Glomerular endothelial cell (primary cell): Measurements from ENCODE around the gene TSPAN18. TPM values are rescaled to one million over a fixed set of nuclear protein-coding genes. Genes with fewer than 3 reads are reported as not detected.

Experiments
- DNase-seq: peaks from one replicate; pipeline ENCODE4 v3.0.0-alpha.2; 2011; ENCODE audit warnings: low read depth, low spot score; ENCODE audit errors: extremely low read depth
- total RNA-seq: library from RNA; depleted of rRNA; stranded (reverse); fragments of >200 nt; gene quantifications from 2 replicates; pipeline ENCODE4 v1.2.3, GENCODE V29; 2015

The TSPAN18 gene
- total RNA-seq, 1 donor from 2014 or later: 128 TPM

DNA sequence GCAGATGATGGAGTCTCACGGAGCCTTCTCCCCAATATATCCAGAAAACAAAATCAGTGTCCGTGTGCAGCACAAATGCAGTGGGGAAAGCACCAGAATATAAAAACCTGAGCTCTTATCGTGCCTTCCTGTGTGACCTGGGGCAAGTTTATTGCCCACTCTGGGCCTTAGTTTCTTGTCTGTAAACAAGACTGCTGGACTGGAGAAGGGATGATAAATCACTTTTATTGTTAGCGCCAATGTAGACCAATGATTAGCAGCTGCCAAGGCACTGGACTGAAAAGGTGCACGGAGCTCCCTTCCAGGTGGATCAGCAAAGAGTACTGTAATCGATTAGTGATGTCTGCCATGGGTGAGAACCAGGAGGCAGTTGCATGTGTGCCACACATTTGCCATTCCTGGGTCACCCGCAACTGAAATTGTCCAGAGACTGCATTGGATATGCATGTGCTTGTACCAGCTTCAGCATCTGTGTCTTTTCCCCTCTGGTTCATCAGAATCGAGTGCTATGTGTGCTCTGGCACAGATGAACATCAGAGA lies 89.2 kb downstream of the TSPAN18 start:
- no peak for DNase-seq

DNA sequence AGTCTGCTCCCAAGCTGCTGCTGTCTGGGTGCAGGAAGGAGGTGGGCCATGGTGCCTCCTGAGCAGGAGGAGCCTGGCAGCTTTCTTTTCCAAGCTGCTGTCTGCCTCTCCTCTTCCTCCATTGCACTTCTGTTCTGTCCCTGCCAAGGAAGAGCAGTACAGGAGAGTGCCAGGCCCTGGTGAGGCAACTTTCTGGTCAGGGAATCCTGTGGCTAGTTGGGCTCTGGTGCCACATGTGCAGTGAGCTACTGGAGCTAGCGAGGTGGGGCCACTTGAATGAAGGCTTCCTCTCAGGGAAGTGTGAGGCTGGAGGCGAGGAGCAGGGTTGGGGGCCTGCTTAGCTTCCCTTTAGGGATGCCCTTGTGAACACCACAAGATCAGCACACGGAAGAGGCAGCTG lies 90.0 kb downstream of the TSPAN18 start:
- DNase-seq: no peak

DNA sequence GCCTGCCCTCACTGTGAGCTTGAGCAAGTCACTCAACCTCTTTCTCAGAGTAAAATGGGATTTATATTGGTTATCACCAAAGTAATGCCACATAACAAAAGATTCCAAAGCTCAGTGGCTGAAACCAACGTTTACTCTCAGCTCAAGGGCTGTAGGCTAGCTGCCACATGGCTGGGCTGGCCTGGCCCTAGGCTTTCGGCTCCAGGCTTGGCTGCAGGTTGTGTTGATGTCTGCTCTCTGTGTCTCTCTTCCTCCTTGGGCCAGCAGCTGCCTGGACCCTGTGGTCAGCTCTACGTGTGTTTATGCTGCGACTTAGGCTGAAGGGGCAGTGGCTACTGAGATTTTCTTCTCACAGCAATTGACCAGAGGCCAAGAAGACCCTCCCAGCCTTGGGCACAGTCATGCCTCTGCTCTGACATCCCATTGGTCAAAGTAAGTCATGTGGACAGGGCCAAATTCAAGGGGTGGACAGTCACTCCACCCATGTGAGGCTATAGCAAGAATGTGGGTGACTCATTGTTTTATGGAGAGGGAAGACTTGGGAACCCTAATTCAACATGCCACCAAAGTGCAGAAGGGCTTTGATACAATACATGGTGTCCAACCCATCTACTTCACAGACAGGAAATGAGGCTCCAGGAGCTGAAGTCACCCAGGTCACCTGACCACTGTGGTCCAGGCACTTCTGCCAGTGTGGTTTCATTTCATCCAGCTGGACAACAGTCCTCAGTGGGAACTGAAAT lies 90.6 kb downstream of the TSPAN18 start:
- peak; percentile 10 for DNase-seq

DNA sequence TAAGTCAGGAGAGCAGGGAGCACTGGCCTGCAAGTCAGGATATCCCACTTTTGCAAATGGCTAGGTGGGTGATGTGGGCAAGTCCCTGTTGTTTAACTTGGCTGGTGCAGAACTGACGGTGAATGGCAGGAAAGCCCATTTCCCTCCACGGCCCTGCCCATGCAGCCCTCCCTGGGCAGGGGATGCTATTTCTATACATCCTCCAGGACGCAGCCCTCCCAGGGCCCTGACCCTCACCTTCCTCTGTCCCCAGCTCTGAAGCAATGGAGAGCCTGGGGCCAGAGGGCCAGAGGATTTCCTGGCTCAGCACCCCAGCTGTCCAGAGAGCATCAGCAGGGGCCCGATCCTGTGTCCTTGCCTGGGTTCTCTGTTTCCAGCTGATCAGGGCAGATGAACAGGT lies 91.3 kb downstream of the TSPAN18 start:
- no peak for DNase-seq

DNA sequence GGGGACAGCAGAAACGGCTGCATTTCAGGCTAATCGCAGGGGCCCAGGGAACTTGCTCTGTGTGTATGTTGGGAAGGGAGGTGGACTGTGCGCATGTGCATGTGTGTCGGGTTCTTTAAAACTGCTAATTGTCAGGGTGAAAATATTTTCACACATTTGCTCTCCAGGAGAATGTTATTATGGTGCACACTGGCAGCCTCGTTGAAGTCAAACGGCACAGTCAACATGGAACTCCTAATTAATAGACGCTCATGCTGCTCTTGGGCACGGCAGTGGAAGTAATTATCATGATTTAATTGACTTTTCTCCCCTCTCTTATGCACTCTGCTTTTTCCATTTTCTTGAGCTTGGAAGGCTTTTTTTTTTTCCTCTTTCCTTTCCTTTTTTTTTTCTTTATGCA lies 92.6 kb downstream of the TSPAN18 start:
- no peak for DNase-seq

DNA sequence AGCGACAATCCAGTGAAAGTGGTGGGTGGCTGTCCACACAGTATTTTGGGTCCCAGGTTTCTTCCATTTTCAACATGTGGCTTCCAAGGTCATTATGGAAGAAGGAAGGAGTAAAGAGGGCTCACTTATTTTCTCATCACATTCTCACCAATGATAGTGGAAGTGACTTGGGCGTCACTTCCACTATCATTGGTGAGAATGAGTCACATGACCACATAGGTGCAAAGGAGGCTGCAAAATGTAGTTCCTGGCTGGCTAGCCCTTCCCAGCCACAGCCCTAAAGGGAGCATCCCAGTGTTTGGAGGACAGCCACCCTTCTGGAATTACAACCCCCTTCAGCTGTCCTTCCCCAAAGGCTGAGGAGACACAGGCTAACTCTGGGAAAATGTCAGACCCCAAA lies 95.6 kb downstream of the TSPAN18 start:
- DNase-seq: no peak

DNA sequence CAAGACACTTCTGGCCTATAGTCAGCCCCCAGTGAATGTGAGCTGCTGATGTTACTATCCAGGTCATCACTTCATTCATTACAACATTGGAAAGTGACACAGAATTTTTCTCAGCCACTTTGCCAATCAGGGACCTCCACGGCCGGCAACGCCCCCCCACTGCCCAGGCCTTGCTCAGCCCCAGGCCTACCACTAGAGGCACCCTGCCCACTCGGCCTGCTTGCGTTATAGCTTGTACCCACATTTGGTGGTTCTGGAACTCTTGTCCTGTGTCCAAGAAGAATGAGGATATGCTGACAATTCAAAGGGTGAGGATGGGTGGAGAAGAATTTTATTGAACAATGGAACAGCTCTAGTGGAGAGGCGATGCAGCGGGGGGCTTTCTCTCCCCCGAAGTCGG lies 96.2 kb downstream of the TSPAN18 start:
- DNase-seq: no peak

DNA sequence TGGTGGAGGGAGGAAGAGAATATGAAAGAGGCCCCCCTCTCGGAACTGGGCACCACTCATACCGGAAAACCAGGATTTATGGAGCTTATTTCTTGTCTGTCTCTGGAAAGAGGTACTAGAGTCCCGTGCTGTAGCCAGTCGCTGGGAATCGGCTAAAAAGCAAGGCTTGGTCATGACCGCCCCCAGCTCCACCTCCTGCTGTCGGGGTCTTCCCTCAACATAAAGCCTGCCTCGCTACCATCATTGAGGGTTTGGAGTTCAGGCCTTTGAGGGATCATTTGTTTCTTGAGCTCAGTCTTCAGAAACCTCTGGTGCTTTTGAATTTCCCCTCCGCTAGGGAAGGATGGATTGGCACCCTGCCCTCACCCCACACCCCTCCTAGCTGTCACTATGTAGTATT lies 97.1 kb downstream of the TSPAN18 start:
- no peak for DNase-seq

DNA sequence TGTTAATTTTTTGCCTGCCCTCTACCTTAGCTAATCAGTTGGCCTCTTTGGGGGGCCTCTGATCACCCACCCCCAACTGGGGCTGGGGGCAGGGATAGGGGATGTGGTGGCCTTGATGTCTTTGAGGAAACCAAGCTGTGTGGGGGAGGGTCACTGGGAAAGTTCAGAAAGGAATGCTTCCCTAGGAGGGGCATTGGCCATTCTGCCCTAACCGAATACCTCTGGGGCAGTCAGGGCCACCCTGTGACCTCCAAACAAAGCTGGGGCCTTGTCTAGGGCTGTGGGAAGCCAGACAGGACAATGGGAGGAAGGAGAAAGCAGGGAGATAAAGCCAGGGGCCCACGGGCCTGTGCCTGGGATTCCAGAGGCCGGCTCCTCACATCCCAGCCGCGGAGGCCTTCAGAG lies 97.5 kb downstream of the TSPAN18 start:
- peak; percentile 47 for DNase-seq

DNA sequence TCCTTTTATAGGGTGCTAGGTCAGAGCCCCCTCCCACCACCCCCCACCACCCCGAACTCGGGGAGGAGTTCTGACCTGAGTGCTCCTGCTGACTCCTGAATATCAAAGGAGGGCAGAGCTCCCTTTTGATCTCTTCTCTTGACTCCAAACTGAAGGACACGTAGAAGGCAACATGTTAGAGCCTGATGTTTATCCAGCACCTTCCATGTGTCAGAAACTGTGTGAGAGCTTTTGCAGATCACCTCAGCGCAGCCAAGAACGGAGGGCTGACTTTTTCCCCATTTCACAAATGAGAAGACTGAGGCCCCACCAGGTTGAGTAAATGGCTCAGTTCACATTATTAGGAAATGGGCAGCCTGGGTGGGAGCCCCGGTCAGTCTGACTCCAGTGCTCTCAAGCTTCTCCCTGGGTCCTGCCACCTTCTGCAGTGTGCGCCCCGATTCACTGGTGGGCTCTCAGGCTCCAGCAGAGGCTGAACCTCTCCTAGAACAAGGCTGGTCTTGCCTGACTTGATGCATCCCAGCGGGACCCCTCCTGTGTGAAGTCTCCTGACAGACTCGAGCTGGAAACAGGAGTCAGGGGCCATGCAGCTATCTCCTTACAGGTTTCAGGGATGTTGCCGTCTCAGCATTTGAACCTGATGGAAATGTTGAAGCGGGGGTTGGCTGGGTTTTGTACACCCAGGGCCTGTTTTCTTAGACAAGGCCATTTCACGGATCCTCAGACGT lies 98.5 kb downstream of the TSPAN18 start:
- DNase-seq: no peak

DNA sequence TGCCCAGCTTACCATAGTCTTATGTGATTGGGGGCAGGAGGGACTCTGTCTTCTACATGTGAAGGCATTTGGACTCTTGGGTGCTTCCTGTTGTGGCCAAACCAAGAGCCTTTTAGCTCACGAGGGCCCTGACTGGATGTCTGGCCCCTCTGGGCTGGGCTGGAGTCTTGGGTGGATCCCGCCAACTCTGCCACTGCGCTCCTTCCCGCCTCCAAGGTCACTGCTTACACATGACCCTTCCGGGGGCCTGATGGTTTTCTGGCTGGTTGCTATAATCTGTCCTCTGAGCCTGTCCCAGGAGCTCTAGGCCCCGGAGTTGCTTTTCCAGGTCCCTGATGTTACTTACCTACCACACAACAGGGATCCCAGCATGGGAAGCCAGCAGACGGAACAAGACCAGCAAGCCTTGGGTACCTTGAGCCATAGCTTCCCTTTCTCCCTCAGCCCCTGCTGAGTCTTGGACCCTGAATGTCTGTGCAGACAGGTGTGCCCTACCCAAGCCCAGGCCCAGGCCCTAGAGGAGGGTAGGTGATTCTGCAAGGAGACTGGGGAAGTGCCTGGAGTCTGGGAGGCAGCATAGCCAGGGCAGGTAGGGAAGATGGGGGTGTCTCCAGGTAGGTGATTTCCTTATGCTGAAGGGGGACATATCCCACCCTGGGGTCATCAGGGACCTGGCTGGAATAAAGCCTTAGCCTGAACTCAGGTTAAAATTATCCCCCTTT lies 100.3 kb downstream of the TSPAN18 start:
- DNase-seq: no peak

DNA sequence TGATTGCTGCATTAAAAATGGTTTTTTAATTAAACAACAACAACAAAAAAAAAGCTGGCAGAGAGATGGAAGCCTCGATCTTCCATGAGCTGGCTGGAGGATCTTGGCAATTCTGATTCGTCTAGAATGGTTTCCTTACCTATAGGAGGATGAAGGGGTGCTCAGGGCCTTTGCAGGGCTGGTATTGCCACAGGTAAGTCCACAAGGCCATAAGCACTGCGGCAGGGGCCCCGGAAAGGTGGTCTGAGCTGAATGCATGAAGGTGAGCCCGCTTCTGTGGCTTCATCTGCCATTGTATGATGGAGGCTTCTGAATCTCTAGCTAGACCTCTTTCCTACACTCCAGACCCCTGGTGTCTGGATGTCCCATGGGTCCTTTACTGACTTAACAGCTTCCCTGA lies 101.5 kb downstream of the TSPAN18 start:
- DNase-seq: no peak

DNA sequence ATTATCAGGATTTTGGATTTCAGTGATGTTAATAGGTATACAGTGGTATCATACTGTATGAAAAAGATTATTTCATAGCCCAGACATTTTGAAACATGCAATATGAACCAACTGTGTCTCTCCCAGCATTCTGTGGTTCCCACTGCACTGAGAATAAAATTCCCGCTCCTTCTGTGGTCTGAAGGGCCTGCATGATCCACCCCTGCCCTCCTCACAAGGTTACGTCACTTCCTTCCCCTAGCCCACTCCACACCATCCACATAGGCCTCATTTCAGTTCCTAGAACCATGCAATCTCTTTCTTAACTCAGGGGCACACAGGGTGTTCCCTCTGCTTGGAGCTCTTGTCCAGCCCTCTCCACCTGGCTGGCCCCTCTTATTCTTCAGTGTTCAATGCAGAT lies 103.1 kb downstream of the TSPAN18 start:
- DNase-seq: no peak

DNA sequence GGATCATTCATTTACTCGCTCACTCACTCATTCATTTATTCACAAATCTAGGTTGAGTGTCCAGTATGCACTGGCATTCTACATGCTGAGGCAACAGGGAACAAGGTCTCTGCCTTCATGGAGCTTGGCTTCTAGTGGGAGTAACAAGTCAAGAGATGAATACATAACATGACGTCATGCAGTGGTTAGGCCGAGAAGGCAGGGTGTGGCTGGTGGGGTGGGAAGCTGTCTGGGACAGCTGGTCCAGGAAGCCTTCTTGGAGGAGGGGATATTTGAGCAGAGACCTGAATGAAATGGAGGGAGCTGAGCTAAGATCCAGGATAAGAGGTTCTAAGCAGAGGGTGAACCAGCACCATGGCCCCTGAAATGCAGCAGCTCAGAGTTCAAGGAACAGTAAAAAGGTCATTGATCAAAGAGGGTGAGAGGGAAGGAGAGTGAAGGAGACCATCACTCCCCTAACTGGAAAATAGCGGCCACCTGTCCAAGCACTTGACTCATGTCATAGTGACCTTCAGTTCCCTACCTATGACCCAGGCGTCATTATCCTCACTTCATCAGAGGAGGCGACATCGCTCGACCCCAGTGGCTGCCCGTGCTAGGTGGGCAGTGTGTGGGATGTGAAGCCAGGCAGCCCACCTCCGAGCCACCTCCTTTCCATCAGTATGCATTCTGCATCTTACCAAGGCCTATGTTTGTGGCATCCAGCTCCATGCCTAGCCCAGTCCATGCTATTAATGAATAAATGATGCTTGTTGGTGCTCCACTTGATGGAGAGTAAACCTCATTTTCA lies 105.0 kb downstream of the TSPAN18 start:
- DNase-seq: no peak

DNA sequence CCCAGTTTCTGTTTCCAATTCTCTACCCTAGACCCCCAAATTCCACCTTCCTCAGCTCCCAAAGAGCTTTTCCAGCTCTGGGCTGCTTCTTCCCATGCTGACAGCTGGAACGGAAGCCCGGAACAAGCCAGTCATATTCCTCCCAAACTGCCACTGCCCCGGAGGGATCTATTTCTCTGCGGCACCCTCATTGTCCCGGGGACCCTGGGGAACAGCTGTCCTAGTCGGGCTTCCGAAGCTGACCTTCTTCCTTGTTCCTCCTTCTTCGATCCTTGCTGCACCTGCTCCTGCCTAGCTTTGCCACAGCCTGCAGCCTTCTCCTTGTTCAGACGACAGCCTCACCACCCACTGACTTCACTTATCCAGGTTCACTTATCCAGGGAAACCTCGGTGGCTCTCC lies 105.7 kb downstream of the TSPAN18 start:
- no peak for DNase-seq

DNA sequence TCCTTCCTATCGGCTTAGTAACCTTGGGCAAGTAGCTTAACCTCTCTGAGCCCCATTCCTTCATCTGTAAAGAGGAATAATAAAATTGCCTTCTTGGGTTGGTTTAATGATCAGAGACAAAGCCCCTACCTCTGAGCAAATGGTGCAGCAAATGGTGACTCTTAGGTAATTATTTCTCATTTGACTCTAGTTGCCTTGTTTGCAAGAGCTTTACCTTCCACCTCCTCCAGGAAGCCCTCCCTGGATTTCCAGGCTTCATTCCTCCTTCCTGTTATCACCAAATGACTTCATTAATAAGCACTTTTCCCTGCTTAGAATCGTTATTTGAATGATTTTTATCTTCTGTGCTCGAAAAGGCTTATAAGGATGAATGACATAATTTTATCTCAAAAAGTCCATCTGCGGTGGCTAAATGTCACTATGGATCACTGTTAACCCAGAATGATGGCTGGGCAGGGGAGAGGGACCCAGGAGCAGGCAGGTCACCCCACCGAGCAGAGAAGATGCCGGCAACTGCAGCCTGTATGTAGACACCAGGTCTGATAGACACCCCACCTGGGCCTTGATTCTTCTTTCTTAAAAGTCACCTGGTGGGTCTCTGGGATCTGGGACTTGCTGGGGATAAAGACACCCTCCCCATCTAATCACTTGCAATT lies 106.6 kb downstream of the TSPAN18 start:
- no peak for DNase-seq

DNA sequence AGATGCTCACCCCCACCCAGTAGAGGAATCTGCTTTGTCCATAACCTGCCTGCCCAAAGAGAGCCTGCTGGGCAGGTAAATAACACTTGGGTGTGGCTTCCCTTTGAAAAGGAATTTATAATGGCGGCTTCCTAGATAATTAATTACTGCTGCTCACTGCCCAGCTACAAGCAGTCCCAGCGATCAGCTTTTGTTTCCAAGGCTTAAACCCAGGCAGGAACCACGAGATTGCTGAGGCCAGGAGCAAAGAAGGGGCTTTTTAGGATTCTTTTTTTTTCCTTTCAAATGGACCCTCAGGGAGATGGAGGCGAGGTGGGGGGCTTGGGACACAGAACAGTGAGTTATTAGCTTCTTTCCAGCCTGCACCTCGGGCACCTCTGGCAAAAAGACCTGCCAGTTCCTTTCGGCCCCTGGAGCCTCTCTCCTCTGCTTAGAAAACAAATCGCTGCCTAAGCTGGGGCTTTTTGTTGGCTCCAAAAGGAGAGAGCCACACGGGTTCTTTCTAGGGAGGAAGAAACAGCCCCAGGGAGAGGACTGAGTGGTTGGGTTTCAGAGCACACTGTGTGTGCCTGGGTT lies 107.2 kb downstream of the TSPAN18 start:
- no peak for DNase-seq

DNA sequence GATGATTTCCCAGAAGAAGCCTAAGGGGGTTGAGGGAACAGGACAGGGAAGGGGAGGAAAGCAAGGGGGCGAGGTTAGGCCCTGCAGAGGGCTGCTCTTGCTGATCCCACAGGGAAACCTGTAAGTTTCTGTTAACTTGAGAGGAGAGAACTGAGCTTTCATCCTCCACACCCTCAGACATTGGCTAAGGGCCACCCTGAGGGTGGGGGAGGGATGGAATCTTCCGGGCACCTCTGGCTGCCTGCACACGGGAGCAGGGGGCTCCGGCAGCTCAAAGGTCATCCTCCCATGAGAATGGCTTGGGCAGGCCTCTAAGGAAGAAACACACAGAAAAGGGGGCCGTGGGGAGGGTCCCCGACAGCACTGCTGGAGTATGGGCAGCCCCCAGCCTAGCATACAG lies 108.1 kb downstream of the TSPAN18 start:
- DNase-seq: no peak

DNA sequence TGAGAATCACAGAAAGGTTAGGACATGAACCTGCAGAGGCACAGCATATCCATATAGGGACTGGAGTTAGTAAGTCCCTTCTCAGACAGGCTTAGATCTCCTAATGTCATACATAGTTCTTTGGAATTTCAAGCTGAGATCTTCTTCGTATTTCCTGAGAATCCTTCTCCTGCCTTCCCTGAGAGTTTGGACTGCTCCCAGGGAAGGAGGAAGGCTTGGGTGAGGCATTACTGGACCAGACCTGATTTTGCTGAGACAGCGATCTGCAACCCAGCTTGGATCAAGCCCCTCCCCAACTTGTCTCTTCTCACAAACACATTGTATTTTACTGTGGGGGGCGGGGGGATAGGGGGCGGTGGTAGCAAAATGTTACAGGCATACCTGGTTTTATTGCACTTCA lies 108.5 kb downstream of the TSPAN18 start:
- DNase-seq: no peak

DNA sequence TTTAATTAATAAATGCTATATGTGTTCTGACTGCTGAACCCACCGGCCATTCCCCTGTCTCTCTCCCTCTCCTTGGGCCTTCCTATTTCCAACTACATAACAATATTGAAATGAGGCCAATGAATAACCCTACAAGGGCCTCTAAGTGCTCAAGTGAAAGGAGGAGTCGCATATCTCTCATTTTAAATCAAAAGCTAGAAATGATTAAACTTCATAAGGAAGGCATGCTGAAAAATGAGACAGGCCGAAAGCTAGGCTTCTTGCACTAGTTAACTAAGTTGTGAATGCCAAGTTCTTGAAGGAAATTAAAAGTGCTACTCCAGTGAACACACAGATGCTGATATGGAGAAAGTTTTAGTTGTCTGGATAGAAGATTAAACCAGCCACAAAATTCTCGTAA lies 109.2 kb downstream of the TSPAN18 start:
- no peak for DNase-seq
